Measurements from ENCODE around the gene HPCAL1. TPM values are rescaled to one million over a fixed set of nuclear protein-coding genes. Genes with fewer than 3 reads are reported as not detected.
"Not testable (repeated sequence)": the region's sequence is repeated elsewhere in the genome, so short reads cannot be mapped to it uniquely, and the experiment has no call there.

HPCAL1 gene
- total RNA-seq, 1 donor from 2014 or later = 34.6 TPM

- Mint-ChIP-seq H3K27me3 (ENCODE audit: unreplicated experiment) (peaks cover 5% of the 10 kb centered on the region), H3K27ac (ENCODE audit: unreplicated experiment) (no peak overlapping the region), H3K9me3 (ENCODE audit: unreplicated experiment) (no peaks in the 10 kb centered on the region), H3K36me3 (ENCODE audit: low read depth, unreplicated experiment) (no peaks in the 10 kb centered on the region), H3K4me1 (ENCODE audit: unreplicated experiment) (no peaks in the 10 kb centered on the region), H3K4me3 (ENCODE audit: unreplicated experiment) (no peak overlapping the region)
- TF ChIP-seq CTCF (IDR thresholded peaks at IDR 0.05; ENCODE audit: unreplicated experiment) = no peak
- no peak for DNase-seq (ENCODE audit: low spot score)
These were observed 14.9 kb upstream of the HPCAL1 start for GRCh38 chr2:10287761-10288160.

DNA sequence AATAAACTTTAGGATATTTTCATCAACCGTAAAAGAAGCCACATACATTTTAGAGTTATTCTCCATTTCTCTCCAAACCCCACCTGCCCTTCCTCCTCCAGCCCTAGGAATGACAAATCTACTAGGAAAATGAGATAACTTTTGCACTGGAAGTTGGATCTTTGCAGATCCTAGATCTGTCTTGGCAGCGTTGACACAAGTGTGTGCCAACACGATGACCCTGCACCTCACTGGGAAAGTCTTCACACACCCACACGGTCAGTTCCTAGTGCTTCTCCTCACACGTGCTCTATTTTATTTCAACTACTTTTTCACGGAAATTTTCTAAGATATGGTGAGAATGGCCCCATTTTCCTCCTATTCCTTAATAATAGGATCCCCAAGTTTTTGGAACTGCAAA, 14.1 kb upstream of the HPCAL1 start:
- H3K4me1 Mint-ChIP-seq (ENCODE audit: unreplicated experiment) = no peaks in the 10 kb centered on the region
- H3K4me3 Mint-ChIP-seq (ENCODE audit: unreplicated experiment) = no peak overlapping the region
- no peak for TF ChIP-seq CTCF (IDR thresholded peaks at IDR 0.05; ENCODE audit: unreplicated experiment)
- H3K27me3 Mint-ChIP-seq (ENCODE audit: unreplicated experiment) = peaks cover 6% of the 10 kb centered on the region
- H3K36me3 Mint-ChIP-seq (ENCODE audit: low read depth, unreplicated experiment) = no peaks in the 10 kb centered on the region
- no peak overlapping the region for H3K27ac Mint-ChIP-seq (ENCODE audit: unreplicated experiment)
- DNase-seq (ENCODE audit: low spot score) = no peak
- no peaks in the 10 kb centered on the region for H3K9me3 Mint-ChIP-seq (ENCODE audit: unreplicated experiment)

GRCh38 chr2:10289352-10289751, 13.4 kb upstream of the HPCAL1 start:
- H3K4me3 Mint-ChIP-seq (ENCODE audit: unreplicated experiment) = no peak overlapping the region
- peaks cover 3% of the 10 kb centered on the region for H3K36me3 Mint-ChIP-seq (ENCODE audit: low read depth, unreplicated experiment)
- TF ChIP-seq CTCF (IDR thresholded peaks at IDR 0.05; ENCODE audit: unreplicated experiment) = no peak
- no peaks in the 10 kb centered on the region for H3K4me1 Mint-ChIP-seq (ENCODE audit: unreplicated experiment)
- DNase-seq (ENCODE audit: low spot score) = no peak
- no peak overlapping the region for H3K27ac Mint-ChIP-seq (ENCODE audit: unreplicated experiment)
- peaks cover 4% of the 10 kb centered on the region for H3K27me3 Mint-ChIP-seq (ENCODE audit: unreplicated experiment)
- no peaks in the 10 kb centered on the region for H3K9me3 Mint-ChIP-seq (ENCODE audit: unreplicated experiment)

- peaks cover 4% of the 10 kb centered on the region for H3K27me3 Mint-ChIP-seq (ENCODE audit: unreplicated experiment)
- no peak for TF ChIP-seq CTCF (IDR thresholded peaks at IDR 0.05; ENCODE audit: unreplicated experiment)
- peaks cover 3% of the 10 kb centered on the region for H3K36me3 Mint-ChIP-seq (ENCODE audit: low read depth, unreplicated experiment)
- H3K27ac Mint-ChIP-seq (ENCODE audit: unreplicated experiment) = no peak overlapping the region
- H3K4me3 Mint-ChIP-seq (ENCODE audit: unreplicated experiment) = no peak overlapping the region
- no peaks in the 10 kb centered on the region for H3K9me3 Mint-ChIP-seq (ENCODE audit: unreplicated experiment)
- DNase-seq (ENCODE audit: low spot score) = no peak
- H3K4me1 Mint-ChIP-seq (ENCODE audit: unreplicated experiment) = no peaks in the 10 kb centered on the region
These were observed 12.8 kb upstream of the HPCAL1 start for GRCh38 chr2:10289891-10290290.

DNA sequence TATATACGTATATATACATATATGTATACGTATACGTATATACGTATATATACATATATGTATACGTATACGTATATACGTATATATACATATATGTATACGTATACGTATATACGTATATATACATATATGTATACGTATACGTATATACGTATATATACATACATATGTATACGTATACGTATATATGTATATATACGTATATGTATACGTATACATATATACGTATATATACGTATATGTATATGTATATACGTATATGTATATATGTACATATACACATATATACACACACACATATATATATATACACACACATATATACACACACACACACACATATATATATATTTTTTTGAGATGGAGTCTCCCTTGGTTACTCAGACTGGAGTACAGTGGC, 11.3 kb upstream of the HPCAL1 start:
- H3K36me3 Mint-ChIP-seq (ENCODE audit: low read depth, unreplicated experiment); DNase-seq (ENCODE audit: low spot score); H3K27ac Mint-ChIP-seq (ENCODE audit: unreplicated experiment); H3K4me3 Mint-ChIP-seq (ENCODE audit: unreplicated experiment); H3K4me1 Mint-ChIP-seq (ENCODE audit: unreplicated experiment); H3K9me3 Mint-ChIP-seq (ENCODE audit: unreplicated experiment); H3K27me3 Mint-ChIP-seq (ENCODE audit: unreplicated experiment): not testable (repeated sequence)

- H3K27ac Mint-ChIP-seq (ENCODE audit: unreplicated experiment) = no peak overlapping the region
These were observed 10.7 kb upstream of the HPCAL1 start for GRCh38 chr2:10292033-10292432.

More at GRCh38 chr2:10292033-10292432, 10.7 kb upstream of the HPCAL1 start:
- peaks cover 3% of the 10 kb centered on the region for H3K36me3 Mint-ChIP-seq (ENCODE audit: low read depth, unreplicated experiment)
- no peaks in the 10 kb centered on the region for H3K4me1 Mint-ChIP-seq (ENCODE audit: unreplicated experiment)
- H3K27me3 Mint-ChIP-seq (ENCODE audit: unreplicated experiment) = peaks cover 1% of the 10 kb centered on the region
- DNase-seq (ENCODE audit: low spot score) = no peak
- TF ChIP-seq CTCF (IDR thresholded peaks at IDR 0.05; ENCODE audit: unreplicated experiment) = no peak
- no peak overlapping the region for H3K4me3 Mint-ChIP-seq (ENCODE audit: unreplicated experiment)
- no peaks in the 10 kb centered on the region for H3K9me3 Mint-ChIP-seq (ENCODE audit: unreplicated experiment)

Measured in endothelial cell (in vitro differentiated cells).